ENCODE results near the gene URB2.

DNA sequence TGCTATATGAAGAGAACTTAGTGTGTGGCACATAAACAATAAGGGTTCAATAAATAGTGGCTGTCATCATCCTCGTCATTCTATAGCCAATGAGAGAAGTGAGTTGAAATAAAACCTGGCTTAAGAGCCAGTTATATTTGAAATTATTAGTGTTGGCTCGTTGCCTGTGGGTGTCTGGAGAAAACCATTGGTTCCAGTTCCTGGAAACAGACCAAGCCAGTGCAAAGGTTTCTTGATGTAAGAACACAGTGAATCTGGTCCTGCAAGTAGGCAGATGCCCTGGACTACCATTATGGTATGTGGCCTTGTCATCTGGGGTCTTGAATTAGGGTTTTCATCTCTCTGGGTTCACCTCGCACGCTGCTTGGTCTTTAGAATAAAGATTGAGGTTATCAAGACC lies 43.3 kb downstream of the URB2 start:
- TF ChIP-seq CTCF (IDR thresholded peaks at IDR 0.05; ENCODE audit: extremely low read depth in 1 of 2, insufficient read depth in 1 of 2, low read depth in 1 of 2, low read length in 2 of 2): no peak
- no peak for TF ChIP-seq POLR2A (IDR thresholded peaks at IDR 0.05; ENCODE audit: low read depth, low read length)
- TF ChIP-seq POLR2AphosphoS5 (IDR thresholded peaks at IDR 0.05; ENCODE audit: insufficient read depth, low read depth, low read length): no peak

All from endothelial cell of umbilical vein (primary cell).